AG10803 (cell line): ENCODE data around the gene RTTN.

Experiments
- DNase-seq: peaks from one replicate; pipeline ENCODE4 v3.0.0; 2010; ENCODE audit warnings: low read depth
- H3K4me3 ChIP-seq: 2 replicates; pipeline ENCODE4 v1.5.1; 2011; ENCODE audit warnings: mild to moderate bottlenecking, low read length, control low read depth
- CTCF ChIP-seq: conservative IDR thresholded peaks from 2 replicates; pipeline ENCODE4 v1.5.1; 2011; ENCODE audit warnings: mild to moderate bottlenecking, low read length, control low read depth, inconsistent platforms

The RTTN gene

GRCh38 chr18:70004696-70005095 is 200.8 kb downstream of the RTTN start:
- no peak for TF ChIP-seq CTCF
- H3K4me3 ChIP-seq, result no peak overlapping the region
- no peak for DNase-seq

- no peak for DNase-seq
- TF ChIP-seq CTCF, result no peak
- no peak overlapping the region for H3K4me3 ChIP-seq
Measured at GRCh38 chr18:69999656-70000055, 205.8 kb downstream of the RTTN start.

GRCh38 chr18:69998523-69998987 is 206.9 kb downstream of the RTTN start:
- no peak overlapping the region for H3K4me3 ChIP-seq
- no peak for DNase-seq
- TF ChIP-seq CTCF, result no peak

GRCh38 chr18:69996951-69997798 is 208.3 kb downstream of the RTTN start:
- DNase-seq, result no peak
- no peak overlapping the region for H3K4me3 ChIP-seq
- no peak for TF ChIP-seq CTCF

GRCh38 chr18:69996417-69996816 is 209.1 kb downstream of the RTTN start:
- no peak for TF ChIP-seq CTCF
- no peak for DNase-seq

GRCh38 chr18:69995774-69996173 is 209.7 kb downstream of the RTTN start:
- DNase-seq, result no peak
- H3K4me3 ChIP-seq, result no peak overlapping the region
- TF ChIP-seq CTCF, result no peak

More at GRCh38 chr18:69996417-69996816, 209.1 kb downstream of the RTTN start:
- no peak overlapping the region for H3K4me3 ChIP-seq

- TF ChIP-seq CTCF, result no peak
- peak; percentile 35 for DNase-seq
- H3K4me3 ChIP-seq, result no peak overlapping the region
Measured at GRCh38 chr18:69992776-69993175, 212.7 kb downstream of the RTTN start.
